Left lung (tissue), 10 donors: ENCODE measurements around the gene TMEM30A. TPM values are rescaled to one million over a fixed set of nuclear protein-coding genes. Genes with fewer than 3 reads are reported as not detected.

ENCODE experiments used
- ATAC-seq: fragments of 200-7000 bp; cut with Tn5 transposase; one replicate; pipeline ENCODE4 v1.9.1; 2020; ENCODE audit warnings: moderate library complexity
- DNase-seq, 4 donors: peaks; one replicate each; pipeline ENCODE4 v3.0.0-alpha.2; 2013 to 2020
- H3K27ac ChIP-seq, 2 donors: fragments of 200-600 bp; sonication (generic) in 1 of 2; one replicate each; pipeline versions ENCODE4 v1.5.0 to v1.8.0; 2020 to 2021
- H3K27me3 ChIP-seq, 2 donors: fragments of 200-600 bp; sonication (generic) in 1 of 2; one replicate each; pipeline versions ENCODE4 v1.5.0 to v1.8.0; 2020 to 2021
- H3K36me3 ChIP-seq, 2 donors: fragments of 200-600 bp; sonication (generic) in 1 of 2; one replicate each; pipeline versions ENCODE4 v1.5.0 to v1.8.0; 2020 to 2021
- H3K4me1 ChIP-seq, 2 donors: fragments of 200-600 bp; one replicate each; pipeline ENCODE4 v1.8.0; 2021
- H3K4me3 ChIP-seq, 2 donors: fragments of 200-600 bp; sonication (generic) in 1 of 2; one replicate each; pipeline versions ENCODE4 v1.5.0 to v1.8.0; 2020 to 2021; ENCODE audit warnings: mild to moderate bottlenecking in 1 of 2
- H3K9me3 ChIP-seq, 2 donors: fragments of 200-600 bp; sonication (generic) in 1 of 2; one replicate each; pipeline versions ENCODE4 v1.5.0 to v1.8.0; 2020 to 2021
- CTCF ChIP-seq, 2 donors: fragments of 200-600 bp; sonication (generic) in 1 of 2; IDR thresholded peaks; one replicate each; pipeline versions ENCODE4 v1.5.0 to v1.8.0; 2021; ENCODE audit warnings: antibody characterized with exemption in 2 of 2
- intact Hi-C, 2 donors: fragments of 100-400 bp; cut with DNase I; formaldehyde crosslinking; loops; one replicate each; pipeline versions ENCODE4 v1.11.2 to v1.14.2; 2022
- polyA plus RNA-seq, 6 donors: library from polyadenylated mRNA; unstranded; fragments of 120-200 nt; gene quantifications; one replicate each; pipeline ENCODE4 v1.2.1, GENCODE V29; 2013; ENCODE audit not compliant: insufficient read length in 6 of 6
- total RNA-seq, 2 donors: library from RNA; stranded (reverse); fragmentation: NEBNext Ultra II Directional; extraction: Animal tissue kit (Norgen Biotek cat#: 25700); gene quantifications; one replicate each; pipeline ENCODE4 v1.2.1, GENCODE V29; 2021
- donor health status: DM: no; HTN: yes; CAD: no.
- donor health status: DM: no; HTN: no; CAD: no.

Gene TMEM30A
- total and polyA plus RNA-seq, 8 donors = 135 to 193 (median 160) TPM

DNA sequence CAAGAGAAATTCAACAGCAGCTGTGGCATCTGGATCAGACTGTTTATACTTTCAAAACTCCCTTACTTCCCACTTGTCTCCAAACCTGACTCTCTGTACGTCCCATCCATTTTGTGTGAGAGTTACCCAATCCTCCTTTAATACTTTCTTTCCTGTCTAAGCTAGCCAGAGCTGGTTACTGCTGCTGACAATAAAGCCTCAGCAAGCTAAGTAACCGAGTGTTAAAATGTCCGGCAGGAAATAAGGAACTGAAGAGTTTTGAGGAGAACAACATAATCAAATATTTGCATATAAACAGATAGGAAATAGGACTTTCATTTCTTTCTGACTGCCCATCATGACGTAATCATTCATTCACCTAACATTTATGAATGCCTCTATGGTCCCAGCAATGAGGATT lies 11.6 kb downstream of the TMEM30A start:
- no peaks in the 10 kb centered on the region for H3K27me3 ChIP-seq
- no peak overlapping the region for H3K4me3 ChIP-seq
- peaks cover 18 to 77% of the 10 kb centered on the region in 2 donors for H3K4me1 ChIP-seq
- peak; percentile 37 for ATAC-seq
- no peak for DNase-seq
- H3K9me3 ChIP-seq = no peaks in the 10 kb centered on the region
- no peaks in the 10 kb centered on the region for H3K36me3 ChIP-seq
- no peak for TF ChIP-seq CTCF (IDR thresholded peaks at IDR 0.05)
- intact Hi-C loops = no loop called here
- H3K27ac ChIP-seq = peak overlapping the region in 1 of 2 donors; percentile 71

- Histone ChIP-seq H3K9me3 (no peaks in the 10 kb centered on the region), H3K4me3 (no peak overlapping the region), H3K36me3 (no peaks in the 10 kb centered on the region), H3K27me3 (no peaks in the 10 kb centered on the region), H3K27ac (peak overlapping the region; percentile 49 to 71), H3K4me1 (peaks cover 18 to 77% of the 10 kb centered on the region in 2 donors)
- no peak for ATAC-seq
- intact Hi-C loops = no loop called here
- TF ChIP-seq CTCF (IDR thresholded peaks at IDR 0.05) = no peak
- no peak for DNase-seq
These were observed 12.3 kb downstream of the TMEM30A start for GRCh38 chr6:75272145-75272840.

DNA sequence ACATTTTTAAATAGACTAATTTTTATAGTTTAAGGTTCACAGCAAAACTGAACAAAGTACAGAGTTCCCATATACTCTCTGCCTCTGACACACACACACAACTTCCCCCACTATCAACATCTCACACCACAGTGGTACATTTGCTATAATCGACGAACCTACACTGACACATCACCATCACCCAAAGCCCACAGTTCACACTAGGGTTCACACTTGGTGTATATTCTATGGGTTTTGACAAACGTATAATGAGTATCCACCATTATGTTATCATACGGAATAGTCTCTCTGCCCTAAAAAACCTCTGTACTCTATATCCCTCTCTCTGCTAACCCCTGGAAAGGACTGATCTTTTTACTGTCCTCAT lies 15.6 kb downstream of the TMEM30A start:
- Histone ChIP-seq H3K36me3 (peaks cover 0 to 13% of the 10 kb centered on the region in 2 donors), H3K9me3 (no peaks in the 10 kb centered on the region), H3K4me3 (no peak overlapping the region), H3K4me1 (peaks cover 13 to 60% of the 10 kb centered on the region in 2 donors), H3K27me3 (no peaks in the 10 kb centered on the region), H3K27ac (no peak overlapping the region)
- ATAC-seq = no peak
- no peak for TF ChIP-seq CTCF (IDR thresholded peaks at IDR 0.05)
- intact Hi-C loops = no loop called here
- DNase-seq = no peak

- no peak for TF ChIP-seq CTCF (IDR thresholded peaks at IDR 0.05)
- Histone ChIP-seq H3K4me1 (peaks cover 11 to 54% of the 10 kb centered on the region in 2 donors), H3K4me3 (no peak overlapping the region), H3K27ac (peak overlapping the region in 1 of 2 donors; percentile 43), H3K36me3 (peaks cover 0 to 19% of the 10 kb centered on the region in 2 donors), H3K9me3 (no peaks in the 10 kb centered on the region), H3K27me3 (no peaks in the 10 kb centered on the region)
- intact Hi-C loops = no loop called here
- ATAC-seq (peak; percentile 39), DNase-seq (no peak)
These were observed 16.2 kb downstream of the TMEM30A start for GRCh38 chr6:75268121-75268987.

DNA sequence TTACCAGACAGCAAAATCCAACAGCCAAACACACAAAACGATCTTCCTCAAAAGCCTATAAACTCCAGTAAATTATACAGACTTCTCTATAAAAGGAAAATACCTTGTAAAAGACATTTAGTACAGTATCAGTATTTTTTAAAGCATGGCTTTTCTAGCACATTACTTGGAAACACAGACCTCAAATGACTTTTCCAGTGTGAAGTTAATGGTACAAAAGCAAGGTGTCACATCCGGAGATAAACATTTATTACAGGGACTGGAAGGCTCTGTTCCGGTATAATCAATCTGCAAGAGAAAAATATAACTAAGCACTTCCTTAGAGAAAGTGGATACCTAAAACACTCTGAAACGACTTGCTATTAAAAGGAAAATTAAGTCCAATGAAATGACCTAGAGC lies 17.1 kb downstream of the TMEM30A start:
- H3K4me3 ChIP-seq = no peak overlapping the region
- H3K9me3 ChIP-seq = no peaks in the 10 kb centered on the region
- H3K36me3 ChIP-seq = peaks cover 0 to 27% of the 10 kb centered on the region in 2 donors
- no peak for TF ChIP-seq CTCF (IDR thresholded peaks at IDR 0.05)
- H3K27me3 ChIP-seq = no peaks in the 10 kb centered on the region
- intact Hi-C loops = no loop called here
- no peak overlapping the region for H3K27ac ChIP-seq
- no peak for DNase-seq
- H3K4me1 ChIP-seq = peaks cover 8 to 46% of the 10 kb centered on the region in 2 donors
- ATAC-seq = no peak
